OCI-LY3 (cell line): Measurements from ENCODE around the gene KDM1A.

Experiments
- CTCF ChIP-seq: fragments of 200-600, 300-600 bp; sonication (generic); IDR thresholded peaks from 2 replicates; pipeline ENCODE4 v1.5.1; 2014; ENCODE audit warnings: antibody characterized with exemption, low read length, low read depth
- EZH2phosphoT487 ChIP-seq: fragments of 200-600 bp; shearing (Covaris generic); IDR thresholded peaks from 2 replicates; pipeline ENCODE4 v1.6.1; 2018; ENCODE audit warnings: antibody characterized with exemption, mixed run types, low read depth

- TF ChIP-seq CTCF = no peak; the same call in 1 of the 2 replicates
- TF ChIP-seq EZH2phosphoT487 = no peak
Measured at GRCh38 chr1:23019094-23019862, at the start of gene KDM1A.
